PFSK-1 (cell line): ENCODE data around the gene TUFM.

Source experiments
- FOXP2 ChIP-seq: optimal IDR thresholded peaks from 2 replicates; pipeline ENCODE3; 2011; ENCODE audit warnings: borderline replicate concordance, control low read depth, inconsistent platforms; ENCODE audit not compliant: insufficient read depth; ENCODE audit errors: extremely low read length, extremely low read depth
- POLR2AphosphoS5 ChIP-seq: IDR thresholded peaks from 2 replicates; pipeline ENCODE4 v1.6.1; 2012; ENCODE audit warnings: low read depth, mild to moderate bottlenecking, control low read depth, low read length, moderate library complexity
- SIN3A ChIP-seq: IDR thresholded peaks from 2 replicates; pipeline ENCODE4 v1.6.1; 2012; ENCODE audit warnings: mild to moderate bottlenecking, low read length, moderate library complexity, borderline replicate concordance; ENCODE audit not compliant: insufficient read depth
- TAF1 ChIP-seq: IDR thresholded peaks from 2 replicates; pipeline ENCODE4 v1.6.1; 2012; ENCODE audit warnings: low read length, control low read depth, borderline replicate concordance; ENCODE audit not compliant: insufficient read depth
- TF ChIP-seq, protein P1 (sequence below), 2 experiments: IDR thresholded peaks; 2 replicates each; pipeline versions ENCODE4 v1.6.1 to v1.8.0; 2011 to 2012; ENCODE audit warnings: low read depth in 2 of 2, low read length in 2 of 2, control low read depth in 1 of 2, inconsistent platforms in 1 of 2, mild to moderate bottlenecking in 1 of 2, moderate library complexity in 1 of 2; ENCODE audit not compliant: insufficient read depth in 1 of 2

TUFM gene

DNA sequence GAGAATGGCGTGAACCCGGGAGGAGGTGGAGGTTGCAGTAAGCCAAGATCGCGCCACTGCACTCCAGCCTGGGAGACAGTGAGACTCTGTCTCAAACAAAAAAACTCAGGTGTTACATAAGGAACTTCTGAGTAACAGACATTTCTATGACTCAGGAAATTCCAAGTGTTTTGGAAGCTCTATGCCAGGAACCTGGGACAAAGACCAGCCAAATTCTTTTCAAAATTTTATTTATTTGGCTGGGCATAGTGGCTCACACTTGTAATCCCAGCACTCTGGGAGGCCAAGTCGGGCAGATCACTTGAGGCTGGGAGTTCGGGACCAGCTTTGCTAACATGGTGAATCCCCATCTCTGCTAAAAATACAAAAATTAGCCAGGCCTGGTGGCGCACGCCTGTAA lies 12.3 kb upstream of the TUFM start:
- TF ChIP-seq, protein P1, sequence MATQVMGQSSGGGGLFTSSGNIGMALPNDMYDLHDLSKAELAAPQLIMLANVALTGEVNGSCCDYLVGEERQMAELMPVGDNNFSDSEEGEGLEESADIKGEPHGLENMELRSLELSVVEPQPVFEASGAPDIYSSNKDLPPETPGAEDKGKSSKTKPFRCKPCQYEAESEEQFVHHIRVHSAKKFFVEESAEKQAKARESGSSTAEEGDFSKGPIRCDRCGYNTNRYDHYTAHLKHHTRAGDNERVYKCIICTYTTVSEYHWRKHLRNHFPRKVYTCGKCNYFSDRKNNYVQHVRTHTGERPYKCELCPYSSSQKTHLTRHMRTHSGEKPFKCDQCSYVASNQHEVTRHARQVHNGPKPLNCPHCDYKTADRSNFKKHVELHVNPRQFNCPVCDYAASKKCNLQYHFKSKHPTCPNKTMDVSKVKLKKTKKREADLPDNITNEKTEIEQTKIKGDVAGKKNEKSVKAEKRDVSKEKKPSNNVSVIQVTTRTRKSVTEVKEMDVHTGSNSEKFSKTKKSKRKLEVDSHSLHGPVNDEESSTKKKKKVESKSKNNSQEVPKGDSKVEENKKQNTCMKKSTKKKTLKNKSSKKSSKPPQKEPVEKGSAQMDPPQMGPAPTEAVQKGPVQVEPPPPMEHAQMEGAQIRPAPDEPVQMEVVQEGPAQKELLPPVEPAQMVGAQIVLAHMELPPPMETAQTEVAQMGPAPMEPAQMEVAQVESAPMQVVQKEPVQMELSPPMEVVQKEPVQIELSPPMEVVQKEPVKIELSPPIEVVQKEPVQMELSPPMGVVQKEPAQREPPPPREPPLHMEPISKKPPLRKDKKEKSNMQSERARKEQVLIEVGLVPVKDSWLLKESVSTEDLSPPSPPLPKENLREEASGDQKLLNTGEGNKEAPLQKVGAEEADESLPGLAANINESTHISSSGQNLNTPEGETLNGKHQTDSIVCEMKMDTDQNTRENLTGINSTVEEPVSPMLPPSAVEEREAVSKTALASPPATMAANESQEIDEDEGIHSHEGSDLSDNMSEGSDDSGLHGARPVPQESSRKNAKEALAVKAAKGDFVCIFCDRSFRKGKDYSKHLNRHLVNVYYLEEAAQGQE (IDR thresholded peaks at IDR 0.05; ENCODE audit: insufficient read depth in 1 of 2, low read depth in 2 of 2, low read length in 2 of 2): no peak
- TF ChIP-seq POLR2AphosphoS5 (no peak), TAF1 (no peak), FOXP2 (no peak), SIN3A (no peak)

DNA sequence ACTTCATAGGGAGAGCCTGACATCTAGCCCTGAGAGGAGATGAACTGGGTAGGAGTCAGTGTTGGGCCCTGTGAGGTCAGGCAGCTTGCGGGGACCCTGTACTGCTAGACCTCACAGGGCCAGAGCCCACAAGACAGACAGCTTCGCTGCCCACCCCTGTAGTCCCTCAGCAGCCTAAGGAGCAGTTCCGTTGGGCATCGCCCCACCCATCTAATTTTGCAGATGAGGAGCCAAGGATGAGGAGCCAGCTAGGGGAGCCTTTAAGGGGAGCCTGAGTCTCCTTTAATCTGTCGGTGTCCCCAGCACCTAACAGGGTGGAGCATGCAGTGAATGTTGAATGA lies 755 bp upstream of the TUFM start:
- TF ChIP-seq, protein P1 (IDR thresholded peaks at IDR 0.05; ENCODE audit: insufficient read depth in 1 of 2, low read depth in 2 of 2, low read length in 2 of 2): no peak

DNA sequence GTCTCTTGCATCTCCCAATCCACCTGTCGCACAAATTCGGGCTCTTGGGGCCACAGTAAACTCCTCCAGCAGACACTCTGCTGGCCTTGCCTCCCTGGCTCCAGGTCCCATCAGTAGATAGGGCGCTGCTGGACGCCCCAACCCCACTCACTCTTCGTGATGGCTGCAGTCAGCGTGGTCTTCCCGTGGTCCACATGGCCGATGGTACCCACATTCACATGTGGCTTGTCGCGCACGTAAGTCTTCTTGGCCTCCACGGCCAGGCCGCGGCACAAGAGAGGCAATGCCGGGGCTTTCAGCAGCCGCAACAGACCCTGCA lies 428 bp downstream of the TUFM start:
- TF ChIP-seq, protein P1 (IDR thresholded peaks at IDR 0.05; ENCODE audit: insufficient read depth in 1 of 2, low read depth in 2 of 2, low read length in 2 of 2): no peak
- no peak for TF ChIP-seq SIN3A
- no peak for TF ChIP-seq FOXP2
- no peak for TF ChIP-seq POLR2AphosphoS5
- TF ChIP-seq TAF1: no peak

DNA sequence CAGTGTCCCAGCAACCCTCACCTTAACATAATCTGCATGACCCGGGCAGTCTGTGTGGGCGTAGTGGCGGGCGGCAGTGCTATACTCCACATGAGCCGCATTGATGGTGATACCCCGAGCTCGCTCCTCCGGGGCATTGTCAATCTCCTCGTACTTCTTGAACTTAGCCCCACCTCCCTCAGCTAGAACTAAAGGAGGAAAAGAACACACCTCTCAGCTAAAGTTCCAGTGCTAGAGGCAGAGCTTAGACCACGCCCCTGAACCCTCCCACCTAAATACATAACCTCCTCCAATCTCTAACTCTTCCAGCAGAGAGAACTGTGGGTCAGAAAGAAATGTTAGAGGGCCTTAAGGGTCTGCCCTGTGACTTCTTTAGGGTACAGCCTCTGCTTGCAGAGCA lies 855 bp downstream of the TUFM start:
- TF ChIP-seq POLR2AphosphoS5: no peak; the same call in 1 of the 2 replicates
- TF ChIP-seq TAF1: peak; percentile 46; the same call in 1 of the 2 replicates

DNA sequence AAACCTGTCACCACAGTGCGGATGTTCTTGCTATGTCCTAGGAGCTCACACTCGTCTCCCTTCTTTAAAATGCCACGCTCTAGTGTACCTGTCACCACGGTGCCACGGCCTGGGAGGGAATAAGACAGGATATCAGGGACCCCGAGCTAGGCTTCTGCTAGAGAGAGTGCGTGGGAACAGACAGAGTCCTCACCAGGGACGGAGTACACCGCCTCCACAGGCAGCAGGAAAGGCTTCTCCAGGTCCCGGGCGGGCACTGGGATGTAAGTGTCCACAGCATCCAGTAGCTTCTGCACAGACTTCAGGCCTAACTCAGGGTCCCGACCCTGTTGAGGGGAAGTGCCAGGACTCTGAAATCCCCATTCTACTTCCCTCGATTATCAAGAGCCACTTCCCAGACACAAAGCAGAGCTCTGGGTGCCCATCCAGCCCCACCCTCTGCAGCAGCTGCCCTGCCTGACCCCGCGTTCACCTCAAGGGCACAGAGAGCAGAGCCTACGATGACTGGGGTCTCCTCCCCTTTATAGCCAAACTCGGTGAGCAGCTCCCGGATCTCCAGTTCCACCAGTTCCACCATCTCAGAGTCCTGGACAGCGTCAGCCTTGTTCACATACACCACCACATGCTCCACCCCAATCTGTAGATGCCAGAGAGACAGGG lies 1.8 kb downstream of the TUFM start:
- no peak for TF ChIP-seq TAF1
- TF ChIP-seq, protein P1 (IDR thresholded peaks at IDR 0.05; ENCODE audit: insufficient read depth in 1 of 2, low read depth in 2 of 2, low read length in 2 of 2): no peak

DNA sequence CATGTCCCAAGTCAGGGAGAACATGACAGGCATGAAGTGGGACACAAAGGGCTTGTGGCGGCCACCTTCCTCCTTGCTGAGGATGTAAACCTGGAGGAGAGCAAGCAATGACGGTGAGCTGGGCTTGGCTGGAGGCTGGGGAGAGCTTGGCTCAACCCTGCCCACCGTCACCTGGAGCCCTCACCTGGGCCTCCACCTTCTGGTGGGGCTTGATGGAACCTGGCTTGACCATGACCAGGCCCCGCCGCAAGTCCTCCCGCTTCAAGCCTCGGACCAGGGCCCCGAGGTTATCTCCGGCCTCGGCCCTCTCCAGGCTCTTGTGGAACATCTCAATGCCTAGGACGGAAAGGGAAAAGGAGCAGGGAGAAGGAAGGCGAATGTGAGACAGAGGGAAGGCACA lies 2.4 kb downstream of the TUFM start:
- TF ChIP-seq, protein P1 (IDR thresholded peaks at IDR 0.05; ENCODE audit: insufficient read depth in 1 of 2, low read depth in 2 of 2, low read length in 2 of 2): no peak
- TF ChIP-seq TAF1: no peak
- TF ChIP-seq POLR2AphosphoS5: no peak
- no peak for TF ChIP-seq FOXP2
- TF ChIP-seq SIN3A: no peak
